Measurements from ENCODE around the gene ANKK1. TPM values are rescaled to one million over a fixed set of nuclear protein-coding genes. Genes with fewer than 3 reads are reported as not detected.

The ANKK1 gene
- polyA plus RNA-seq, 3 donors: 0.07 to 0.09 TPM; not detected in 1

DNA sequence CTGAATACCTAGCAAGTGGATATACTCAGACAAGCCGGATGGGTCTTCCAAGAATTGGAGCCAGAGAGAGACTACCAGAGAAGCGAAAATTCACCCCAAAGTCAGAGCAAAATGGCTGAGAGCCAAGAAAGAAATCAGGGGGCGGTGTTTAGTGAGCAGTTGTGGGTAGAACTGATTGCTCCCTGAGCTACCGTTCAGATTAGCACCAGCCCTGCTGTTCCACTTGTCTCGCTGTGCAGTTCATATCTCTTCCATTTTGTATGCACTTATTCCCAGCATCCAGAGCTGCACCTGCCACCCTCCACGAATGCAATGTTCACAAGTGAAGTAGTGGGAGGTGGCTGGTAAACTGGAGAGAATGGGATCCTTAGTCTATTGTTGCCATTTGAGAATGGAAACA lies 62.2 kb downstream of the ANKK1 start:
- Histone ChIP-seq H3K9me3 (replicated peaks in 1 of 2; ENCODE audit: control insufficient read depth in 1 of 2, insufficient read depth in 1 of 2, low read length in 2 of 2) (no peaks in the 10 kb centered on the region), H3K27ac (ENCODE audit: low read depth in 1 of 2, low read length in 2 of 2) (no peak overlapping the region), H4K20me1 (ENCODE audit: insufficient read depth, low read length) (no peaks in the 10 kb centered on the region), H3K9ac (ENCODE audit: insufficient read depth, low read length, poor library complexity, severe bottlenecking) (no peak overlapping the region), H3K27me3 (ENCODE audit: control insufficient read depth in 2 of 2, insufficient read depth in 2 of 2, low read length in 2 of 2) (no peaks in the 10 kb centered on the region), H3K79me2 (ENCODE audit: insufficient read depth, low read length) (no peaks in the 10 kb centered on the region), H3K36me3 (replicated peaks in 1 of 2; ENCODE audit: control insufficient read depth in 1 of 2, insufficient read depth in 2 of 2, low read length in 2 of 2) (no peaks in the 10 kb centered on the region), H2AFZ (ENCODE audit: insufficient read depth, low read depth, low read length, poor library complexity, severe bottlenecking) (no peak overlapping the region), H3K4me2 (replicated peaks; ENCODE audit: extremely low read depth, low read length, poor library complexity, severe bottlenecking) (no peak overlapping the region), H3K4me3 (replicated peaks in 1 of 3; ENCODE audit: low read depth in 2 of 3, low read length in 3 of 3) (no peak overlapping the region), H3K4me1 (ENCODE audit: control insufficient read depth in 1 of 2, insufficient read depth in 2 of 2, low read length in 2 of 2) (no peaks in the 10 kb centered on the region)
- H3K27me3 Mint-ChIP-seq (ENCODE audit: low read depth in 3 of 3): peaks cover 4 to 8% (median 7%) of the 10 kb centered on the region in 3 donors
- H3K4me3 Mint-ChIP-seq: no peak overlapping the region
- TF ChIP-seq, protein P1, sequence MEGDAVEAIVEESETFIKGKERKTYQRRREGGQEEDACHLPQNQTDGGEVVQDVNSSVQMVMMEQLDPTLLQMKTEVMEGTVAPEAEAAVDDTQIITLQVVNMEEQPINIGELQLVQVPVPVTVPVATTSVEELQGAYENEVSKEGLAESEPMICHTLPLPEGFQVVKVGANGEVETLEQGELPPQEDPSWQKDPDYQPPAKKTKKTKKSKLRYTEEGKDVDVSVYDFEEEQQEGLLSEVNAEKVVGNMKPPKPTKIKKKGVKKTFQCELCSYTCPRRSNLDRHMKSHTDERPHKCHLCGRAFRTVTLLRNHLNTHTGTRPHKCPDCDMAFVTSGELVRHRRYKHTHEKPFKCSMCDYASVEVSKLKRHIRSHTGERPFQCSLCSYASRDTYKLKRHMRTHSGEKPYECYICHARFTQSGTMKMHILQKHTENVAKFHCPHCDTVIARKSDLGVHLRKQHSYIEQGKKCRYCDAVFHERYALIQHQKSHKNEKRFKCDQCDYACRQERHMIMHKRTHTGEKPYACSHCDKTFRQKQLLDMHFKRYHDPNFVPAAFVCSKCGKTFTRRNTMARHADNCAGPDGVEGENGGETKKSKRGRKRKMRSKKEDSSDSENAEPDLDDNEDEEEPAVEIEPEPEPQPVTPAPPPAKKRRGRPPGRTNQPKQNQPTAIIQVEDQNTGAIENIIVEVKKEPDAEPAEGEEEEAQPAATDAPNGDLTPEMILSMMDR (IDR thresholded peaks at IDR 0.05): no peak
- H3K4me1 Mint-ChIP-seq: no peaks in the 10 kb centered on the region
- DNase-seq: no peak
- 90% methylated on average over 2 of the region's 6 CpGs for WGBS (ENCODE audit: insufficient coverage)
- H3K9me3 Mint-ChIP-seq: no peaks in the 10 kb centered on the region
- intact Hi-C loops (cut with micrococcal nuclease): no loop called here
- H3K27ac Mint-ChIP-seq: no peak overlapping the region
- no peaks in the 10 kb centered on the region for H3K36me3 Mint-ChIP-seq

Small RNA genes within 50 kb of the gene (small RNA-seq; reads per million reads assigned to genes)
- not detected for gene MIR4301 (ENCODE audit: insufficient read length, low read depth)

Other genes starting within 250 kb of the ANKK1 start
- 1 to 10 TPM; 1.7 to 3.0 (median 2.4) TPM for gene TTC12, start 73.2 kb upstream of the ANKK1 start, polyA plus RNA-seq
- gene DRD2, start 87.6 kb downstream of the ANKK1 start, polyA plus RNA-seq: not detected

Measured in CD14-positive monocyte (primary cell).